ENCODE measurements around the gene CLEC4G.

The CLEC4G gene

GRCh38 chr19:7701654-7702457, 30.1 kb downstream of the CLEC4G start, which contains the start of gene FCER2:
FCER2 (minus strand) TSS chr19:7702131; CDS start chr19:7699760, 2,371 bp downstream.
- no peak for TF ChIP-seq CTCF (IDR thresholded peaks at IDR 0.05)

- no peak for TF ChIP-seq CTCF (IDR thresholded peaks at IDR 0.05)
These were observed 30.8 kb downstream of the CLEC4G start for GRCh38 chr19:7701049-7701653.

- no peak for TF ChIP-seq CTCF (IDR thresholded peaks at IDR 0.05)
These were observed 32.2 kb downstream of the CLEC4G start for GRCh38 chr19:7699417-7700401.

- TF ChIP-seq CTCF (IDR thresholded peaks at IDR 0.05): no peak
These were observed 32.9 kb downstream of the CLEC4G start for GRCh38 chr19:7699003-7699402.

- no peak for TF ChIP-seq CTCF (IDR thresholded peaks at IDR 0.05)
These were observed 33.3 kb downstream of the CLEC4G start for GRCh38 chr19:7698583-7698982.

- TF ChIP-seq CTCF (IDR thresholded peaks at IDR 0.05): no peak
These were observed 34.1 kb downstream of the CLEC4G start for GRCh38 chr19:7697721-7698287.

- no peak for TF ChIP-seq CTCF (IDR thresholded peaks at IDR 0.05)
These were observed 37.4 kb downstream of the CLEC4G start for GRCh38 chr19:7694499-7694898.
